BLaER1 (cell line): ENCODE measurements around the gene RAPGEF4.

ENCODE experiments used
- H3K27ac ChIP-seq: shearing (Covaris generic); formaldehyde crosslinking; 2 replicates; pipeline ENCODE4 v1.8.1; 2022
- H3K27me3 ChIP-seq: shearing (Covaris generic); formaldehyde crosslinking; 2 replicates; pipeline ENCODE4 v1.8.1; 2022
- H3K36me3 ChIP-seq: shearing (Covaris generic); formaldehyde crosslinking; 2 replicates; pipeline ENCODE4 v1.8.1; 2022
- H3K4me1 ChIP-seq: shearing (Covaris generic); formaldehyde crosslinking; 2 replicates; pipeline ENCODE4 v1.8.1; 2022
- H3K4me2 ChIP-seq: shearing (Covaris generic); formaldehyde crosslinking; 2 replicates; pipeline ENCODE4 v1.8.1; 2022
- H3K4me3 ChIP-seq: shearing (Covaris generic); formaldehyde crosslinking; 2 replicates; pipeline ENCODE4 v1.8.1; 2022
- H3K9ac ChIP-seq: shearing (Covaris generic); formaldehyde crosslinking; 2 replicates; pipeline ENCODE4 v1.8.1; 2022
- H3K9me3 ChIP-seq: shearing (Covaris generic); formaldehyde crosslinking; 2 replicates; pipeline ENCODE4 v1.8.1; 2022
- H4K20me1 ChIP-seq: shearing (Covaris generic); formaldehyde crosslinking; 2 replicates; pipeline ENCODE4 v1.8.1; 2022
- Cebpa-rat ChIP-seq: shearing (Covaris generic); IDR thresholded peaks from 2 replicates; pipeline ENCODE4 v1.8.1; 2022

RAPGEF4 gene

GRCh38 chr2:172735582-172736423, at the start of gene RAPGEF4:
Gene RAPGEF4, plus strand, starts transcription at chr2:172735845. Its CDS starts 139 bp downstream, at chr2:172735984.
- no peak for TF ChIP-seq Cebpa-rat
- Histone ChIP-seq H4K20me1 (no peaks in the 10 kb centered on the region), H3K36me3 (no peaks in the 10 kb centered on the region), H3K27ac (no peak within 1 kb of the TSS), H3K4me3 (peak within 1 kb of the TSS; percentile 31), H3K4me2 (peak within 1 kb of the TSS; percentile 50), H3K4me1 (peaks cover 14% of the 10 kb centered on the region), H3K9me3 (no peaks in the 10 kb centered on the region), H3K27me3 (peaks cover 41% of the 10 kb centered on the region), H3K9ac (no peak within 1 kb of the TSS)

- Histone ChIP-seq H3K27ac (no peak overlapping the region), H3K4me2 (no peak overlapping the region), H3K9me3 (peaks cover 14% of the 10 kb centered on the region), H4K20me1 (no peaks in the 10 kb centered on the region), H3K27me3 (no peaks in the 10 kb centered on the region), H3K36me3 (no peaks in the 10 kb centered on the region), H3K4me1 (no peaks in the 10 kb centered on the region), H3K4me3 (no peak overlapping the region), H3K9ac (no peak overlapping the region)
- no peak for TF ChIP-seq Cebpa-rat
Measured at GRCh38 chr2:172693037-172693436, 42.6 kb upstream of the RAPGEF4 start.

GRCh38 chr2:172693529-172694455, 41.9 kb upstream of the RAPGEF4 start:
- Histone ChIP-seq H3K27ac (no peak overlapping the region), H3K36me3 (no peaks in the 10 kb centered on the region), H3K4me1 (no peaks in the 10 kb centered on the region), H3K27me3 (no peaks in the 10 kb centered on the region), H3K9me3 (peaks cover 11% of the 10 kb centered on the region), H4K20me1 (no peaks in the 10 kb centered on the region), H3K4me2 (no peak overlapping the region), H3K9ac (no peak overlapping the region), H3K4me3 (no peak overlapping the region)
- no peak for TF ChIP-seq Cebpa-rat

GRCh38 chr2:172697296-172697695, 38.3 kb upstream of the RAPGEF4 start:
- Histone ChIP-seq H3K9me3 (peaks cover 14% of the 10 kb centered on the region), H4K20me1 (no peaks in the 10 kb centered on the region), H3K27ac (no peak overlapping the region), H3K27me3 (no peaks in the 10 kb centered on the region), H3K9ac (no peak overlapping the region), H3K4me2 (no peak overlapping the region), H3K4me3 (no peak overlapping the region), H3K36me3 (no peaks in the 10 kb centered on the region), H3K4me1 (no peaks in the 10 kb centered on the region)
- TF ChIP-seq Cebpa-rat = no peak

- Histone ChIP-seq H4K20me1 (no peaks in the 10 kb centered on the region), H3K9ac (no peak overlapping the region), H3K27me3 (no peaks in the 10 kb centered on the region), H3K27ac (no peak overlapping the region), H3K4me2 (no peak overlapping the region), H3K36me3 (no peaks in the 10 kb centered on the region), H3K9me3 (peaks cover 14% of the 10 kb centered on the region), H3K4me3 (no peak overlapping the region), H3K4me1 (no peaks in the 10 kb centered on the region)
- no peak for TF ChIP-seq Cebpa-rat
Measured at GRCh38 chr2:172698041-172698863, 37.4 kb upstream of the RAPGEF4 start.

- Histone ChIP-seq H3K27me3 (no peaks in the 10 kb centered on the region), H3K4me3 (no peak overlapping the region), H3K4me2 (no peak overlapping the region), H3K27ac (no peak overlapping the region), H4K20me1 (no peaks in the 10 kb centered on the region), H3K36me3 (no peaks in the 10 kb centered on the region), H3K4me1 (no peaks in the 10 kb centered on the region), H3K9me3 (peaks cover 14% of the 10 kb centered on the region), H3K9ac (no peak overlapping the region)
- no peak for TF ChIP-seq Cebpa-rat
Measured at GRCh38 chr2:172701250-172701649, 34.4 kb upstream of the RAPGEF4 start.

GRCh38 chr2:172702451-172702850, 33.2 kb upstream of the RAPGEF4 start:
- H4K20me1 ChIP-seq = no peaks in the 10 kb centered on the region
- no peaks in the 10 kb centered on the region for H3K36me3 ChIP-seq
- no peak overlapping the region for H3K9ac ChIP-seq
- H3K4me2 ChIP-seq = no peak overlapping the region
- H3K27ac ChIP-seq = no peak overlapping the region
- H3K4me3 ChIP-seq = no peak overlapping the region
- no peaks in the 10 kb centered on the region for H3K27me3 ChIP-seq
- peaks cover 14% of the 10 kb centered on the region for H3K9me3 ChIP-seq
- TF ChIP-seq Cebpa-rat = no peak
- H3K4me1 ChIP-seq = no peaks in the 10 kb centered on the region

GRCh38 chr2:172704072-172704936, 31.3 kb upstream of the RAPGEF4 start:
- H3K4me1 ChIP-seq = peaks cover 2% of the 10 kb centered on the region; the same call in 1 of the 2 replicates
- no peak overlapping the region for H3K4me2 ChIP-seq
- TF ChIP-seq Cebpa-rat = no peak

More at GRCh38 chr2:172704072-172704936, 31.3 kb upstream of the RAPGEF4 start:
- no peak overlapping the region for H3K4me3 ChIP-seq
- H3K27ac ChIP-seq = no peak overlapping the region
- peaks cover 14% of the 10 kb centered on the region for H3K9me3 ChIP-seq
- H3K9ac ChIP-seq = no peak overlapping the region
- H3K36me3 ChIP-seq = no peaks in the 10 kb centered on the region
- H3K27me3 ChIP-seq = no peaks in the 10 kb centered on the region
- H4K20me1 ChIP-seq = no peaks in the 10 kb centered on the region
